PC-3 (cell line): ENCODE measurements around the gene LPCAT4.

Experiments used
- EZH2 ChIP-seq: fragments of 300-600 bp; sonication (generic); IDR thresholded peaks from one replicate; pipeline ENCODE4 v1.6.1; 2017; ENCODE audit warnings: antibody characterized with exemption, mild to moderate bottlenecking, low read length; ENCODE audit not compliant: unreplicated experiment
- TF ChIP-seq, protein P1 (sequence below): fragments of 300-600 bp; sonication (generic); conservative IDR thresholded peaks from 2 replicates; pipeline ENCODE4 v1.5.1; 2017; ENCODE audit warnings: antibody characterized with exemption, low read depth, mild to moderate bottlenecking, low read length

DNA sequence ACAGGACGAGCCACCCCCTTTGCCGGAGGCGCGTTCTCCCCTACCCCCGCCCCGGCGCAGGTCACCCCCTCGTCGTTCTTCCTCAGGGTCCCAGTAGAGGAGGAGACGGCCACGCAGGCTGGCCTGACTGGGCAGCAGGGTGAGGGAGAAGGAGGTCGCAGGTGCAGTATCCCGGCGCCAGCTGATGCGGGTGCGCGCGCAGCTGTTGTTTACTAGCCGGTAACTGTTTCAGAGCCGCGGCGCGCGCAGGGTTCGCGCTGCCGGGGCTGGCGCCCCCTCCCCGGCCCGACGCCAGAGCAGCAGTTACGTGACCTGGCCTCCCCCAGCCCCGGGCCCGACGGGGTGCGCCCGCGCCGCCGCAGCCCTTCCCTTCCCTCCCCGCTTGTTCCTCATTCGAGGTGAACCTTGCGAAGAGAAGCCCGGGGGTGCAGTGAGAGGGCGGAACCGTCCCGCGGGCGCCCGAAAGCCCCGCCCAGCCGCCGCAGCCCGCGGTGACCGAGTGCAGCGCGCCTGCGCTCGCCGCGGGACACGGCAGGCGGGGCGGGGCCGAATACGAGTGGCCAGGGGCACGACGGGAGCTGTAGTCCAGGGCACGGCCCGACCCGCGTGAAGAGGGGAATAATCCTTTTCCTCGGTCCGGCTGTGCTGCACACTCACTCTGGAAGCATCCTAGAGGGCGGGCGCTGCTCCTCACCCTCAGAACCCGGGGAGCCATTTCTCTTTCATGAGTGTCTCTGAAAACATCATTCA is 29.3 kb downstream of the LPCAT4 start, which contains the start of gene SLC12A6:
- TF ChIP-seq EZH2: no peak
- TF ChIP-seq, protein P1, sequence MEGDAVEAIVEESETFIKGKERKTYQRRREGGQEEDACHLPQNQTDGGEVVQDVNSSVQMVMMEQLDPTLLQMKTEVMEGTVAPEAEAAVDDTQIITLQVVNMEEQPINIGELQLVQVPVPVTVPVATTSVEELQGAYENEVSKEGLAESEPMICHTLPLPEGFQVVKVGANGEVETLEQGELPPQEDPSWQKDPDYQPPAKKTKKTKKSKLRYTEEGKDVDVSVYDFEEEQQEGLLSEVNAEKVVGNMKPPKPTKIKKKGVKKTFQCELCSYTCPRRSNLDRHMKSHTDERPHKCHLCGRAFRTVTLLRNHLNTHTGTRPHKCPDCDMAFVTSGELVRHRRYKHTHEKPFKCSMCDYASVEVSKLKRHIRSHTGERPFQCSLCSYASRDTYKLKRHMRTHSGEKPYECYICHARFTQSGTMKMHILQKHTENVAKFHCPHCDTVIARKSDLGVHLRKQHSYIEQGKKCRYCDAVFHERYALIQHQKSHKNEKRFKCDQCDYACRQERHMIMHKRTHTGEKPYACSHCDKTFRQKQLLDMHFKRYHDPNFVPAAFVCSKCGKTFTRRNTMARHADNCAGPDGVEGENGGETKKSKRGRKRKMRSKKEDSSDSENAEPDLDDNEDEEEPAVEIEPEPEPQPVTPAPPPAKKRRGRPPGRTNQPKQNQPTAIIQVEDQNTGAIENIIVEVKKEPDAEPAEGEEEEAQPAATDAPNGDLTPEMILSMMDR: no peak
